SK-N-MC (cell line): ENCODE results near the gene PAM16.

Experiments
- EZH2 ChIP-seq: fragments of 200-600 bp; sonication (generic); IDR thresholded peaks from one replicate; pipeline ENCODE4 v1.6.1; 2017; ENCODE audit warnings: antibody characterized with exemption
- FOXP2 ChIP-seq: optimal IDR thresholded peaks from 2 replicates; pipeline ENCODE3; 2011; ENCODE audit warnings: mild to moderate bottlenecking, moderate library complexity; ENCODE audit not compliant: insufficient read depth; ENCODE audit errors: extremely low read length, control extremely low read depth
- POLR2AphosphoS5 ChIP-seq: IDR thresholded peaks from 2 replicates; pipeline ENCODE4 v1.6.1; 2012; ENCODE audit warnings: mild to moderate bottlenecking, low read depth, low read length, borderline replicate concordance

DNA sequence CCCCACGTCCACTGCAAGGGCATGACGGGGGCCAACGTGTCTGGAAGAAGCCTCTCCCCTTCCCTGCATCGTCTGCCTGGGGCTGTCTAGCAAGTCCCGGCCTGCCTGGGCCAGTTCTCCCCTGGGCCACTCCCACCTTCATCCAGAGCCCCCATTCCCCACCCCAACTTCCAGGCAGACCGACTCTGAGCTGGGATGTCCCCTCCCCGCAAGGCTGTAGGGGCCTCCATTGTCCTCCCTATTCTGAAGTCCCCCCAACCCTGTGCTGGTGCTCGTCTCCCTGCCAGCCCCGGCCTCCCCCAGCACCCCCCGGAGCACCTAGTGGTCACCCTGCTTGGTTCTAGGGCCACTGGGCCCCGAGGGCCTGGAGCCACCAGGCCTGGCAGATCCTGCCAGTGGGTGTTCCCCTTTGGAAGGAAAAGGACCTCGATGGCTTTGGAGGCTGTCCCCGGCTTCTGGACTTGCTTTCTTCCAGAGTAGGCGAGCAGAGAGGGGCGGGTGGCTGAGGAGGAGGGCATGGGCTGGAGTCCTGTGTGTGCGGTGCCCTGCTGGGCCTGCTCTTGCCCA, 30.5 kb downstream of the PAM16 start:
- TF ChIP-seq POLR2AphosphoS5 (no peak), FOXP2 (no peak), EZH2 (no peak)
